HG03457 (cell line): ENCODE measurements around the gene KCNMA1.

Experiments used
- ATAC-seq: cut with Tn5 transposase; IDR thresholded peaks from one replicate; pipeline ENCODE4 v1.9.1; 2021; ENCODE audit warnings: moderate number of reproducible peaks; ENCODE audit not compliant: unreplicated experiment

KCNMA1 gene

GRCh38 chr10:77287647-77288120 lies 349.9 kb downstream of the KCNMA1 start:
- no peak for ATAC-seq

GRCh38 chr10:77286531-77287508 lies 350.8 kb downstream of the KCNMA1 start:
- ATAC-seq = no peak

DNA sequence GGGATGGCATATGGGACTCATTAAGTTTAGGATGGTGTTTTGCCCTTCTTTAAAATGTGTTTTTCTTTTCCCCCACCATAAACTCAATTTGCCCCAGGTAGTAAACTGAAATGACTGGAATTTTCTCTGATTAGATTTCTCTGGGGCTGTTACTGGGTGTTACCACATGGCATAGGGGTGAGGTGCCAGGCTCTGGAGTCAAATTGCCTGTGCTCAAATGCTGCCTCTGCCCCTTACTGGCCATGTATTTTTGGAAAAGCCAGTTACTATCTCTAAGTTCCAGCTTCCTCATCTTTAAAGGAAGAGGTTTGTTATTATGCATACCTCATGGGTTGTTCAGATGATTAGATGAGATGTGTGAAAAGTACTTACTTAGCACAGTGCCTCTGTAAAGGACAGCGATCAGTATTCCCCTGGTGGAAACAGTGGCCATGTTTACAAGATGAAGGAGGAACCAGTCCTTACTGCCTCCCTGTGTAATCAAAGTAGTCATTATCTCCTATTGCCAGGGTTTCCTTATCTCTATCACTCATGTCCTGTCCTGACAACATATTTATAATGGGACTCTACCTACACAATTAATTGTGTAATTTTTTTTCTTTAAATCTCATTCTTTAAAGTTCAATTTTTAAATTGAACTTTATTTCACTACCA lies 352.0 kb downstream of the KCNMA1 start:
- no peak for ATAC-seq

GRCh38 chr10:77284797-77285196 lies 352.8 kb downstream of the KCNMA1 start:
- ATAC-seq = no peak

DNA sequence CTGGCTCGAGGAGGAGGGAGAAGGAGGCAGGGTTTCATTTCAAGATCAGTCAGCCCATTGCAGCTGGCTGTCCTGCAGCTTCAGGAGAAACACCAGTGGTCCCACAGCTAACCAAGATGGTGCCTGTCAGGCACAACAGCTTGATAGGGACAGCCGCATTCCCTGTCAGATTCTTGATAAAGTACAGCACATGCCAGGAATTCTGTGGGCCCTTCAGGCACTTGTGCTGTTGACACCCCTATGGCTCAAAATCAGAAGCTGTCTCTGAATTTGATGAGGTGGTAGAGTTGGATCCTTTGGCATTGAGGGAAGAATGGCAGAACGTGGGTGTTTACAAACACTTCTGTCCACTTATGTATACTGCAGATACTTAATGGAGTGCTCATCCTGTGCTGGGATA lies 354.3 kb downstream of the KCNMA1 start:
- ATAC-seq = no peak

- no peak for ATAC-seq
These were observed 355.4 kb downstream of the KCNMA1 start for GRCh38 chr10:77282163-77282562.

GRCh38 chr10:77281719-77282118 lies 355.9 kb downstream of the KCNMA1 start:
- ATAC-seq = no peak

DNA sequence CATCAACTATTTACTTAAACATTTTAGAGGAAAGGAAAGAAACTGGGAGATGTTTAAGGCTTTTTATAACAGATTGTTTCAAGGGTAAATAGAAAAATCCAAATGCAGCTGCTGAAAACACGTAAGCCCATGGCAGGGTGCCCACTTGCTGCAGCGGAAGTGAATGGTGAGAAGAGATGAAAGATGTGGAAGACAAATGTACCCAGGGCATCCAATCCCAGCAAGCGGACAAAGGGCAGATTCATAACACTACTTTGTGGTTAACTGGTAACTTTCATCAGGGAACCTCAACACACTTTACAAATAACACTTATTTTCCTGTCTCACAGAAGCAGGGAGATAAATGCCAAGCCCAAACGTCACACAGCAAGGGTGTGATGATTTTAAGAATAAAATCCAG lies 358.4 kb downstream of the KCNMA1 start:
- no peak for ATAC-seq

DNA sequence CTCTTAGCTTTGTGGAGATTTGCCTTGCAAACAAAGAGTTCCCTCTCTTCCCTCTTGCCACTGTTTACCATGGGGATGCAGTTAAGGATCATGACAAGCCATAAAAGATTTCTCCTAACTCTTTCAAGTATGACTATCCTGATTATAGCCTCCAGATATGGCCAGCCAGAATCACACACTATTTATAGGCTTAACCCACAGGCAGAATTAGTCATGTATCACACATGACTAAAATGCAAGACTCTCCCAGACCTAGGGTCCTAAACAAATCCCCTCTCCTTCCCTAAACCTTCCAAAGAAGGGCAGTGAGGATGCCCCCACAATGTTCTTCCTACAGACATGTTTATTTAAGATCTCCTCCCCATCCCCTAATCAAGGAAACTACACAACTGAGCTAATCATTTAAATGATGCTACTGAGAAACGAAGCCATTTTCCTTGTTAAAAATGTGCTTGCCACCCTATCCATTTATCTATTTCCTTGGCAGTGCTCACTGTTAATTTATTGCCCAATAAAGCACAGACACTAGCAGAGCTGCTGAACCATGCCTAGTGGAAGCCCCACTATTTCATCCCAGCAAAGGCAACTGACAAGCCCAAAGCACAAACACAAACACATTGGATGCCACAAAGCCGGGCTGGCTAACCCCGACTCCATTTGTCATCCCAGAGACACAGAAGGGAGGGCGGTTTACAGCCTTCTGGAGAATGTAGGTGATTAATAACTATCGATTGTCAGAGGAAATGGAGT lies 363.4 kb downstream of the KCNMA1 start:
- ATAC-seq = no peak

GRCh38 chr10:77269163-77269562 lies 368.4 kb downstream of the KCNMA1 start:
- ATAC-seq = no peak

- ATAC-seq = no peak
These were observed 368.9 kb downstream of the KCNMA1 start for GRCh38 chr10:77268721-77269120.

DNA sequence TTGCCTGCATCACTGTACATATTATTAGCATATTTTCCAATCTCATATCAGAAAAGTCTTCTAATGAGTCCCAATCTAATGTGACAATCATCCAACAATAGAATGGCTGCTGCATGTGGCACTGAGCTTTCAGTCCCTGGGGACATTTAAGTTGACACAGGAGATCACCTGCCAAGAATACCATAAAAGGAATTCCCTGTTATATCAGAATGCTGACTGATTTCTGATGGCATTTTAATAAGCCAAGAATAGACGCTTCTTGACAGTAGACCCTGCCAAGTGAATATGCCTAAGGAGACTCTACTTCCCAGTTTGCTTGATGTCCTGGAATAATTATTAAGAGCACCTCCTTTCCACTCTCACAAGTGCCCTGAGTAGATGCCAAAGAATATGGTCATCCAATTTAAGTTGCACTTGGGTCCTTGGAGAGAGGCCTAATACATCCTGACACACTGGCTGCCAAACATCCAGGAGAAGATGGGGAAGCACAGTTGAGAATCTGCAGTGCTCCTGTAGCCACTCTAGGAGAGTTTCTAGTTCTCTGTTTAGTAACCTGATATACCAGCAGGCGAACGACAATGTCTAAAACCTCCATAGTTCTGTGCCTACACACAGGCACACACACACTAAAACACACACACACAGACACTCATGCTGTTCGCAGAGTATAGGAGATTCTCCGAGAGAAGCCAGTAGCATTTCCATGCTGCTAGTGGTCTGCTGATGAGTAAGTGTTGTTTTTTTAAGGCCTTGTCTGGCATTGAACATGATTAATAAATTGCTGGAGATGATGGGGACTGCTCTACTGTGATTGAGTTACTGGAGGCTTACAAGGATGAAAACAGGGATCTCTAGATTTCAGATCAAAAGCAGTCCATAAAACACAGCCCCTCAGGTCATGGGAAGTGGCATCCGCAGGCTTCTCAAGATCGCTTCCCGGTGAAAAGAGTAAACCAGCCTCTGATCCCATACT lies 369.6 kb downstream of the KCNMA1 start:
- ATAC-seq = no peak

GRCh38 chr10:77266242-77266641 lies 371.4 kb downstream of the KCNMA1 start:
- ATAC-seq = no peak

DNA sequence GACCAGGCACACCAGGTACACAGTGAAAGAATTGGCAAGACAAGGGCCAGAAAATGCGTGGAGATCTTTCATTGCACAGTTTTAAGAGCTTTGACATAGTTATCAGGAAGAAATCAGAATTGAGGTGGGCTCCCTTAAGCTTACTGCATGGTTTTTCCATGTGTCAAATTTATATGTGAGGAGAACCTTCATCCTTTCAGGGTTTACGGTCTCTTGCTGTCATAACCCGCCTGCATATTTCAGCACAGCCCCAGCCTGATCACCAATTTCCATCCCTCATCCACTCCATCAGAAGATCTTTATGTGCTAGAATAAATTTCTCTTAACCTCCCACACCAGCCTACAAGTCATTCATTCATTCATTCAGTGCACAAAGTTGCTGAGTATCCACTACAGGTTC lies 373.1 kb downstream of the KCNMA1 start:
- no peak for ATAC-seq

DNA sequence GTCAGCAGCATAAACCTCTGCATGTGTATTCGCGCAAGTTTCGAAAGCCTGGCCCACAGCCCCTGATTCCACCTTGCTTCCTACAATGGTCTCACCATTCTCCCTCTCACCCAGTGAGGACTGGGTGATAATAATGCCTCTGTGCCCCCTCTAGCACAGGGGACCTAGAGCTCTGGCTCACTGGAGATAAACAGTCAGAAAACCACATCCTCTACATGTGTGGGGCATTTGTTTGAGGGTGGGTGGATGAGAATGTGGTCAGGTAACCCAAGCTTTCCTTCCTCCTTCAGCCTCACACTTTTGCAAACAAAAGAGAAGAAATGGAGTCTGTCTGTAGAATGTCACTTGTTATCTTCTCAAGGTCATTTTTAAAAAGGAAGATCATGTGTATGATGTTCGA lies 373.5 kb downstream of the KCNMA1 start:
- ATAC-seq = no peak

- no peak for ATAC-seq
These were observed 373.9 kb downstream of the KCNMA1 start for GRCh38 chr10:77263700-77264099.

DNA sequence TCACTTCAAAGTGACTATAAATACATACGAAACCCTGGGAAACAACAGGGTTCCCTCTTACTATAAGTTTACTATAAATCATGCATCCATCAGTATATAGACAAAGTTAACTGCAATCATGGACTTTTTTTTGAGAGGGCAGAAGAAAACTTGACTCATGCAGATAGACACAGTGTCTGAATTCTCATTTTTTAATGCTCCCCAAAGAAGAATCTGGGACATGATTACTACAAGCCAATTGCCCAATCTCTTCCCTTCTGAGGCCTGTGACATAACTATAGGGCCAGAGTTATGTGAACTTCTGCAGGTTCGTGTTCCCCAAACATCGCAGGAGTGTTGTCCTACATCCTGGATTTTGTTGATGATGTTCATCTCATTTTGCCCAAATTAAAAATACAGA lies 376.5 kb downstream of the KCNMA1 start:
- no peak for ATAC-seq

GRCh38 chr10:77259171-77259874 lies 378.3 kb downstream of the KCNMA1 start:
- ATAC-seq = no peak

DNA sequence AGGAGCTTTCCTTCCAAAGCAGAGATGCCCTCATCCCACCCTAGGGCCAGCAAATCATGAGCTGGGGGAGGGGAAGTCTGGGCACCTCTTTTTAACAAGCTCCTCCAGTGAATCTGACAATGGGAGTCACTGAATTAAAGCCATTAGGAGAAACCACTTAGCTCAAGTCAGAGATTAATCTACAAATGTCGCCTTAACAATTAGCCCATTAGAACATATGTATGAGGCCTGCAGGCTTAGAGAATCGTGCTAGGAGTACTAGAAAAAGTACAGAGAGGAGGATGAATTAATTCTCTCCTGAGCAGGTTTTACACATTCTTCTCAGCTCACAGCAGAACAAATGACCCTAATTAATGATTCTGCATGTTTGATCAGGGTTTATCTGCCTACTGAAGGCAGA lies 381.3 kb downstream of the KCNMA1 start:
- no peak for ATAC-seq
